Skeletal muscle satellite cell (primary cell): ENCODE results near the gene PODN.
A peak's percentile ranks its signal among the peaks of the same experiment; 100 is the strongest.

Experiments used
- H3K27me3 ChIP-seq: 2 replicates; pipeline ENCODE4 v1.7.0; 2013; ENCODE audit warnings: low read length; ENCODE audit not compliant: control insufficient read depth, insufficient read depth
- H3K36me3 ChIP-seq: 2 replicates; pipeline ENCODE4 v1.7.0; 2013; ENCODE audit warnings: mild to moderate bottlenecking, control low read depth, low read length; ENCODE audit not compliant: insufficient read depth
- H3K4me1 ChIP-seq: 2 replicates; pipeline ENCODE4 v1.7.0; 2013; ENCODE audit warnings: low read length; ENCODE audit not compliant: control insufficient read depth, insufficient read depth
- H3K4me2 ChIP-seq: 2 replicates; pipeline ENCODE4 v1.7.0; 2013; ENCODE audit warnings: mild to moderate bottlenecking, low read length
- H3K4me3 ChIP-seq: 2 replicates; pipeline ENCODE4 v1.7.0; 2013; ENCODE audit warnings: low read length
- H3K9ac ChIP-seq: 2 replicates; pipeline ENCODE4 v1.7.0; 2013; ENCODE audit warnings: mild to moderate bottlenecking, low read depth, low read length, moderate library complexity
- H3K9me3 ChIP-seq: replicated peaks from 2 replicates; pipeline ENCODE4 v1.7.0; 2013; ENCODE audit warnings: mild to moderate bottlenecking, control low read depth, low read length

Gene PODN

GRCh38 chr1:53122201-53122885 lies 60.3 kb downstream of the PODN start:
- H3K36me3 ChIP-seq, result no peaks in the 10 kb centered on the region
- no peak overlapping the region for H3K4me2 ChIP-seq
- H3K4me1 ChIP-seq, result peaks cover 25% of the 10 kb centered on the region
- peaks cover 3% of the 10 kb centered on the region for H3K27me3 ChIP-seq
- no peak overlapping the region for H3K4me3 ChIP-seq
- no peak overlapping the region for H3K9ac ChIP-seq
- H3K9me3 ChIP-seq, result no peaks in the 10 kb centered on the region

GRCh38 chr1:53122961-53123413 lies 61.0 kb downstream of the PODN start:
- H3K4me3 ChIP-seq, result no peak overlapping the region
- H3K9me3 ChIP-seq, result no peaks in the 10 kb centered on the region
- peaks cover 25% of the 10 kb centered on the region for H3K4me1 ChIP-seq
- no peak overlapping the region for H3K4me2 ChIP-seq
- no peaks in the 10 kb centered on the region for H3K36me3 ChIP-seq
- H3K9ac ChIP-seq, result peak overlapping the region; percentile 26
- H3K27me3 ChIP-seq, result peaks cover 1% of the 10 kb centered on the region

GRCh38 chr1:53123453-53124140 lies 61.6 kb downstream of the PODN start:
- no peak overlapping the region for H3K4me2 ChIP-seq
- H3K9ac ChIP-seq, result peak overlapping the region; percentile 26
- no peaks in the 10 kb centered on the region for H3K36me3 ChIP-seq
- no peaks in the 10 kb centered on the region for H3K9me3 ChIP-seq
- no peak overlapping the region for H3K4me3 ChIP-seq
- peaks cover 25% of the 10 kb centered on the region for H3K4me1 ChIP-seq
- H3K27me3 ChIP-seq, result no peaks in the 10 kb centered on the region

GRCh38 chr1:53125122-53125521 lies 63.1 kb downstream of the PODN start:
- Histone ChIP-seq H3K4me1 (peaks cover 25% of the 10 kb centered on the region), H3K4me3 (no peak overlapping the region), H3K9me3 (no peaks in the 10 kb centered on the region), H3K27me3 (no peaks in the 10 kb centered on the region), H3K4me2 (no peak overlapping the region), H3K36me3 (no peaks in the 10 kb centered on the region), H3K9ac (no peak overlapping the region)

- peaks cover 25% of the 10 kb centered on the region for H3K4me1 ChIP-seq
- H3K27me3 ChIP-seq, result no peaks in the 10 kb centered on the region
- no peak overlapping the region for H3K9ac ChIP-seq
- no peaks in the 10 kb centered on the region for H3K9me3 ChIP-seq
- no peaks in the 10 kb centered on the region for H3K36me3 ChIP-seq
- H3K4me3 ChIP-seq, result no peak overlapping the region
- H3K4me2 ChIP-seq, result no peak overlapping the region
Observed at GRCh38 chr1:53125623-53126360, 63.8 kb downstream of the PODN start.

GRCh38 chr1:53126495-53126894 lies 64.5 kb downstream of the PODN start:
- H3K9ac ChIP-seq, result no peak overlapping the region
- no peaks in the 10 kb centered on the region for H3K9me3 ChIP-seq
- no peaks in the 10 kb centered on the region for H3K27me3 ChIP-seq
- H3K4me1 ChIP-seq, result peaks cover 25% of the 10 kb centered on the region
- no peak overlapping the region for H3K4me2 ChIP-seq
- no peak overlapping the region for H3K4me3 ChIP-seq
- H3K36me3 ChIP-seq, result no peaks in the 10 kb centered on the region

GRCh38 chr1:53127546-53127945 lies 65.5 kb downstream of the PODN start:
- H3K36me3 ChIP-seq, result no peaks in the 10 kb centered on the region
- no peaks in the 10 kb centered on the region for H3K27me3 ChIP-seq
- no peaks in the 10 kb centered on the region for H3K9me3 ChIP-seq
- H3K4me3 ChIP-seq, result no peak overlapping the region
- H3K4me2 ChIP-seq, result no peak overlapping the region
- H3K4me1 ChIP-seq, result peaks cover 15% of the 10 kb centered on the region
- no peak overlapping the region for H3K9ac ChIP-seq

GRCh38 chr1:53128401-53128800 lies 66.4 kb downstream of the PODN start:
- no peaks in the 10 kb centered on the region for H3K9me3 ChIP-seq
- H3K9ac ChIP-seq, result no peak overlapping the region
- no peaks in the 10 kb centered on the region for H3K36me3 ChIP-seq
- H3K4me2 ChIP-seq, result no peak overlapping the region
- no peaks in the 10 kb centered on the region for H3K27me3 ChIP-seq
- H3K4me1 ChIP-seq, result peaks cover 7% of the 10 kb centered on the region
- H3K4me3 ChIP-seq, result no peak overlapping the region

GRCh38 chr1:53129891-53130597 lies 68.0 kb downstream of the PODN start:
- Histone ChIP-seq H3K36me3 (no peaks in the 10 kb centered on the region), H3K9me3 (no peaks in the 10 kb centered on the region), H3K4me3 (no peak overlapping the region), H3K9ac (no peak overlapping the region), H3K4me1 (peaks cover 2% of the 10 kb centered on the region), H3K4me2 (no peak overlapping the region), H3K27me3 (no peaks in the 10 kb centered on the region)

GRCh38 chr1:53130598-53130877 lies 68.5 kb downstream of the PODN start:
- H3K4me1 ChIP-seq, result peaks cover 7% of the 10 kb centered on the region
- no peaks in the 10 kb centered on the region for H3K9me3 ChIP-seq
- H3K27me3 ChIP-seq, result no peaks in the 10 kb centered on the region
- no peaks in the 10 kb centered on the region for H3K36me3 ChIP-seq
- no peak overlapping the region for H3K4me2 ChIP-seq
- no peak overlapping the region for H3K9ac ChIP-seq
- no peak overlapping the region for H3K4me3 ChIP-seq

- H3K4me1 ChIP-seq, result peaks cover 11% of the 10 kb centered on the region
- H3K9ac ChIP-seq, result no peak overlapping the region
- H3K4me2 ChIP-seq, result no peak overlapping the region
- H3K9me3 ChIP-seq, result no peaks in the 10 kb centered on the region
- H3K27me3 ChIP-seq, result no peaks in the 10 kb centered on the region
- no peak overlapping the region for H3K4me3 ChIP-seq
- H3K36me3 ChIP-seq, result no peaks in the 10 kb centered on the region
Observed at GRCh38 chr1:53130878-53131589, 69.0 kb downstream of the PODN start.
